WTC11 (cell line): Measurements from ENCODE around the gene SMAD6. TPM values are rescaled to one million over a fixed set of nuclear protein-coding genes. Genes with fewer than 3 reads are reported as not detected.
A peak's percentile ranks its signal among the peaks of the same experiment; 100 is the strongest.

Experiments
- ATAC-seq: fragments of 200-7000 bp; cut with Tn5 transposase; 2 replicates; pipeline ENCODE4 v1.10.0; 2021; ENCODE audit warnings: mild to moderate bottlenecking, moderate library complexity
- CTCF ChIA-PET: fragments of 300-600 bp; sonication (Branson Sonifier 250); formaldehyde crosslinking; loops from one replicate; lab custom pipeline; 2021; ENCODE audit warnings: antibody characterized with exemption; lab: Charles Lee
- POLR2A ChIA-PET: fragments of 350-600 bp; sonication (Branson Sonifier 250); formaldehyde crosslinking; loops from one replicate; lab custom pipeline; 2021; ENCODE audit warnings: antibody characterized with exemption; lab: Charles Lee
- DNase-seq: peaks from one replicate; pipeline ENCODE4 v3.0.0; 2021; ENCODE audit warnings: low spot score
- H3K27ac Mint-ChIP-seq: 2 replicates; pipeline ENCODE4 v1.8.0; 2021; ENCODE audit warnings: mixed read lengths
- H3K27me3 Mint-ChIP-seq: 2 replicates; pipeline ENCODE4 v1.8.0; 2021; ENCODE audit warnings: low read depth, mild to moderate bottlenecking, moderate library complexity, mixed read lengths
- H3K36me3 Mint-ChIP-seq: 2 replicates; pipeline ENCODE4 v1.8.0; 2021; ENCODE audit warnings: mixed read lengths
- H3K4me1 Mint-ChIP-seq: 2 replicates; pipeline ENCODE4 v1.8.0; 2022; ENCODE audit warnings: mixed read lengths
- H3K4me3 Mint-ChIP-seq: 2 replicates; pipeline ENCODE4 v1.8.0; 2021; ENCODE audit warnings: mild to moderate bottlenecking, moderate library complexity, mixed read lengths
- H3K9me3 Mint-ChIP-seq: 2 replicates; pipeline ENCODE4 v1.8.0; 2021; ENCODE audit warnings: mixed read lengths
- ELF4 ChIP-seq: sonication (generic); formaldehyde crosslinking; IDR thresholded peaks from 2 replicates; pipeline ENCODE4 v1.8.1; 2022; ENCODE audit warnings: low read depth, mild to moderate bottlenecking, moderate library complexity, missing genetic modification reagents
- ESRRA ChIP-seq: sonication (generic); formaldehyde crosslinking; IDR thresholded peaks from 2 replicates; pipeline ENCODE4 v1.8.1; 2022; ENCODE audit warnings: mild to moderate bottlenecking, missing genetic modification reagents, borderline replicate concordance
- JAZF1 ChIP-seq: fragments of 250-450 bp; sonication (Bioruptor Pico); IDR thresholded peaks from 2 replicates; pipeline ENCODE4 v1.9.0; 2021; ENCODE audit warnings: moderate library complexity, mild to moderate bottlenecking, inconsistent platforms
- MLX ChIP-seq: sonication (generic); formaldehyde crosslinking; IDR thresholded peaks from 2 replicates; pipeline ENCODE4 v1.8.1; 2023; ENCODE audit warnings: mild to moderate bottlenecking, missing genetic modification reagents, moderate library complexity
- NFYB ChIP-seq: sonication (generic); formaldehyde crosslinking; conservative IDR thresholded peaks from 2 replicates; pipeline ENCODE4 v1.8.0; 2022; ENCODE audit warnings: low read depth, missing genetic modification reagents
- TEAD1 ChIP-seq: sonication (generic); formaldehyde crosslinking; IDR thresholded peaks from 2 replicates; pipeline ENCODE4 v1.8.0; 2022; ENCODE audit warnings: mild to moderate bottlenecking, missing genetic modification reagents
- USF2 ChIP-seq: sonication (generic); formaldehyde crosslinking; IDR thresholded peaks from 2 replicates; pipeline ENCODE4 v1.8.1; 2023; ENCODE audit warnings: mild to moderate bottlenecking, missing genetic modification reagents, moderate library complexity
- ZNF219 ChIP-seq: sonication (generic); formaldehyde crosslinking; IDR thresholded peaks from 2 replicates; pipeline ENCODE4 v1.8.0; 2023; ENCODE audit warnings: missing genetic modification reagents, mild to moderate bottlenecking, borderline replicate concordance
- ZNF232 ChIP-seq: sonication (generic); formaldehyde crosslinking; IDR thresholded peaks from 2 replicates; pipeline ENCODE4 v1.8.0; 2022; ENCODE audit warnings: mild to moderate bottlenecking, missing genetic modification reagents
- ZNF671 ChIP-seq: fragments of 250-450 bp; sonication (Bioruptor Pico); IDR thresholded peaks from 2 replicates; pipeline ENCODE4 v1.8.0; 2021; ENCODE audit warnings: mild to moderate bottlenecking
- total RNA-seq: library from RNA; stranded (reverse); gene quantifications from 3 replicates; pipeline ENCODE4 v1.2.3, GENCODE V29; 2021
- TF ChIP-seq, protein P1 (sequence below): fragments of 250-450 bp; sonication (Bioruptor Pico); IDR thresholded peaks from 2 replicates; pipeline ENCODE4 v1.9.0; 2021; ENCODE audit warnings: mild to moderate bottlenecking
- TF ChIP-seq, protein P2 (sequence below): sonication (generic); formaldehyde crosslinking; IDR thresholded peaks from 2 replicates; pipeline ENCODE4 v1.8.0; 2023; ENCODE audit warnings: missing genetic modification reagents
- TF ChIP-seq, protein P3 (sequence below): sonication (generic); formaldehyde crosslinking; IDR thresholded peaks from 2 replicates; pipeline ENCODE4 v1.8.0; 2023; ENCODE audit warnings: mild to moderate bottlenecking, missing genetic modification reagents
- TF ChIP-seq, protein P4 (sequence below): sonication (generic); formaldehyde crosslinking; IDR thresholded peaks from 2 replicates; pipeline ENCODE4 v1.8.1; 2022; ENCODE audit warnings: mild to moderate bottlenecking, moderate library complexity, missing genetic modification reagents

SMAD6 gene
- total RNA-seq, 1 experiment from 2014 or later = 13.9 TPM

DNA sequence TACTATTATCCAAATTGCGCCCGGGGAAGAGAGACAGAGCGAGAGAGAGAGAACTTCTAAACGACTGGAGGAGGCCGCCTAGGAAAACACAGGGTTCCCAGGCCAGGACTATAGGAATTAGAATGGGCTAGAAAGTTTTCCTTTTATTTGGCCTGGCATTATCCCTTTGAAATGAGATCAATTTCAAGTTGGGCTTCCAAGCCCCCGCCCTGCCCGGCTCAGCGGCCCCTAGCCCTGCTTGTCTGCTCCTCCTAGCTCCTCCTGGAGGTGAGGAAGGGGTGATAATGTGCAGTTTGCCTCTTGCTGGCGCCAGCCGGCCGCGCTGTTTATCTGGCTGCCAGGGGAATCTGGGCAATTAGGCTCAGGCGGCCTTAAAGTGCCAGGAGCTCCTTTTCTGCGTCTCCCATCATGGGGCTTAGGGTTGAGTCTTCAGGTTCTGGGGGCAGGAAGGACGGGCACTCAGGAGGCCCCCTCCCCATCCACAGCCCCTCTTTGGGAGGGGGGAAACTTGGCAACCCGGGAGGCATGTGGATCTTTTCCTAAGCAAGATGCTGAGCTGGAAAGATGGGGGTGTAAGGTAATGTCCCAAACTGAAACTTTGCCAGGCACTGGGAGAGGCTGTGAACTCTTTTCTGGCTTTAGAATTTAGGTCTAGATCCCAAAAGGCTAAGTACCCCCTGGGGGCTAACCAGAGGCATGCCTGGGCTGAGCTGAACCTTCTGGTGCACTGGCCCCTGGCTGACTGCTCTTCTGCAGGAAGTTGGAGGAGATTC, 5.5 kb downstream of the SMAD6 start:
- POLR2A ChIA-PET = interaction anchor here (0.5 to 1.4 kb wide), 4 partner anchors 28 to 99 kb away, joined by 3 to 8 read pairs (median 4); no protein-coding TSS in a partner anchor
- Mint-ChIP-seq H3K9me3 (no peaks in the 10 kb centered on the region), H3K4me1 (peaks cover 34% of the 10 kb centered on the region), H3K36me3 (no peaks in the 10 kb centered on the region; the same call in 1 of the 2 replicates), H3K27me3 (peaks cover 23% of the 10 kb centered on the region), H3K4me3 (no peak overlapping the region), H3K27ac (no peak overlapping the region)
- peak; percentile 84 for ATAC-seq
- TF ChIP-seq MLX (CRISPR knock-in tag) (no peak), TEAD1 (CRISPR knock-in tag) (0 out of 2 replicates have a peak, but pooled peaks have one; percentile 21)
- CTCF ChIA-PET = interaction anchor here (0.6 to 8.2 kb wide), 45 partner anchors 8 to 218 kb away, joined by 3 to 87 read pairs (median 4); partner anchors contain the start of gene LCTL
- DNase-seq = peak; percentile 69

- ChIA-PET CTCF (interaction anchor here (1.1 to 8.2 kb wide), 9 partner anchors 12 to 143 kb away, joined by 3 to 87 read pairs (median 10); no protein-coding TSS in a partner anchor), POLR2A (no interaction called here)
- Mint-ChIP-seq H3K4me1 (peaks cover 34% of the 10 kb centered on the region), H3K9me3 (no peaks in the 10 kb centered on the region), H3K27me3 (peaks cover 21% of the 10 kb centered on the region), H3K36me3 (no peaks in the 10 kb centered on the region; the same call in 1 of the 2 replicates), H3K27ac (no peak overlapping the region), H3K4me3 (no peak overlapping the region)
- TF ChIP-seq, protein P1, sequence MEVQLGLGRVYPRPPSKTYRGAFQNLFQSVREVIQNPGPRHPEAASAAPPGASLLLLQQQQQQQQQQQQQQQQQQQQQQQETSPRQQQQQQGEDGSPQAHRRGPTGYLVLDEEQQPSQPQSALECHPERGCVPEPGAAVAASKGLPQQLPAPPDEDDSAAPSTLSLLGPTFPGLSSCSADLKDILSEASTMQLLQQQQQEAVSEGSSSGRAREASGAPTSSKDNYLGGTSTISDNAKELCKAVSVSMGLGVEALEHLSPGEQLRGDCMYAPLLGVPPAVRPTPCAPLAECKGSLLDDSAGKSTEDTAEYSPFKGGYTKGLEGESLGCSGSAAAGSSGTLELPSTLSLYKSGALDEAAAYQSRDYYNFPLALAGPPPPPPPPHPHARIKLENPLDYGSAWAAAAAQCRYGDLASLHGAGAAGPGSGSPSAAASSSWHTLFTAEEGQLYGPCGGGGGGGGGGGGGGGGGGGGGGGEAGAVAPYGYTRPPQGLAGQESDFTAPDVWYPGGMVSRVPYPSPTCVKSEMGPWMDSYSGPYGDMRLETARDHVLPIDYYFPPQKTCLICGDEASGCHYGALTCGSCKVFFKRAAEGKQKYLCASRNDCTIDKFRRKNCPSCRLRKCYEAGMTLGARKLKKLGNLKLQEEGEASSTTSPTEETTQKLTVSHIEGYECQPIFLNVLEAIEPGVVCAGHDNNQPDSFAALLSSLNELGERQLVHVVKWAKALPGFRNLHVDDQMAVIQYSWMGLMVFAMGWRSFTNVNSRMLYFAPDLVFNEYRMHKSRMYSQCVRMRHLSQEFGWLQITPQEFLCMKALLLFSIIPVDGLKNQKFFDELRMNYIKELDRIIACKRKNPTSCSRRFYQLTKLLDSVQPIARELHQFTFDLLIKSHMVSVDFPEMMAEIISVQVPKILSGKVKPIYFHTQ = no peak
- TF ChIP-seq, protein P2, sequence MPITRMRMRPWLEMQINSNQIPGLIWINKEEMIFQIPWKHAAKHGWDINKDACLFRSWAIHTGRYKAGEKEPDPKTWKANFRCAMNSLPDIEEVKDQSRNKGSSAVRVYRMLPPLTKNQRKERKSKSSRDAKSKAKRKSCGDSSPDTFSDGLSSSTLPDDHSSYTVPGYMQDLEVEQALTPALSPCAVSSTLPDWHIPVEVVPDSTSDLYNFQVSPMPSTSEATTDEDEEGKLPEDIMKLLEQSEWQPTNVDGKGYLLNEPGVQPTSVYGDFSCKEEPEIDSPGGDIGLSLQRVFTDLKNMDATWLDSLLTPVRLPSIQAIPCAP (CRISPR knock-in tag) = no peak
- TF ChIP-seq ZNF219 (CRISPR knock-in tag) (no peak), NFYB (CRISPR knock-in tag) (no peak), ESRRA (CRISPR knock-in tag) (no peak), ZNF671 (CRISPR knock-in tag) (no peak), USF2 (CRISPR knock-in tag) (no peak), JAZF1 (no peak), ELF4 (CRISPR knock-in tag) (no peak), ZNF232 (CRISPR knock-in tag) (no peak)
- TF ChIP-seq, protein P3, sequence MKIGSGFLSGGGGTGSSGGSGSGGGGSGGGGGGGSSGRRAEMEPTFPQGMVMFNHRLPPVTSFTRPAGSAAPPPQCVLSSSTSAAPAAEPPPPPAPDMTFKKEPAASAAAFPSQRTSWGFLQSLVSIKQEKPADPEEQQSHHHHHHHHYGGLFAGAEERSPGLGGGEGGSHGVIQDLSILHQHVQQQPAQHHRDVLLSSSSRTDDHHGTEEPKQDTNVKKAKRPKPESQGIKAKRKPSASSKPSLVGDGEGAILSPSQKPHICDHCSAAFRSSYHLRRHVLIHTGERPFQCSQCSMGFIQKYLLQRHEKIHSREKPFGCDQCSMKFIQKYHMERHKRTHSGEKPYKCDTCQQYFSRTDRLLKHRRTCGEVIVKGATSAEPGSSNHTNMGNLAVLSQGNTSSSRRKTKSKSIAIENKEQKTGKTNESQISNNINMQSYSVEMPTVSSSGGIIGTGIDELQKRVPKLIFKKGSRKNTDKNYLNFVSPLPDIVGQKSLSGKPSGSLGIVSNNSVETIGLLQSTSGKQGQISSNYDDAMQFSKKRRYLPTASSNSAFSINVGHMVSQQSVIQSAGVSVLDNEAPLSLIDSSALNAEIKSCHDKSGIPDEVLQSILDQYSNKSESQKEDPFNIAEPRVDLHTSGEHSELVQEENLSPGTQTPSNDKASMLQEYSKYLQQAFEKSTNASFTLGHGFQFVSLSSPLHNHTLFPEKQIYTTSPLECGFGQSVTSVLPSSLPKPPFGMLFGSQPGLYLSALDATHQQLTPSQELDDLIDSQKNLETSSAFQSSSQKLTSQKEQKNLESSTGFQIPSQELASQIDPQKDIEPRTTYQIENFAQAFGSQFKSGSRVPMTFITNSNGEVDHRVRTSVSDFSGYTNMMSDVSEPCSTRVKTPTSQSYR (CRISPR knock-in tag) = no peak
- TF ChIP-seq, protein P4, sequence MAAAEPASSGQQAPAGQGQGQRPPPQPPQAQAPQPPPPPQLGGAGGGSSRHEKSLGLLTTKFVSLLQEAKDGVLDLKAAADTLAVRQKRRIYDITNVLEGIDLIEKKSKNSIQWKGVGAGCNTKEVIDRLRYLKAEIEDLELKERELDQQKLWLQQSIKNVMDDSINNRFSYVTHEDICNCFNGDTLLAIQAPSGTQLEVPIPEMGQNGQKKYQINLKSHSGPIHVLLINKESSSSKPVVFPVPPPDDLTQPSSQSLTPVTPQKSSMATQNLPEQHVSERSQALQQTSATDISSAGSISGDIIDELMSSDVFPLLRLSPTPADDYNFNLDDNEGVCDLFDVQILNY (CRISPR knock-in tag) = no peak
- ATAC-seq (no peak), DNase-seq (no peak)
These were observed 6.4 kb downstream of the SMAD6 start for GRCh38 chr15:66708389-66708788.
